DMS 273 treated with DMSO at 0.1 percent for 48 hours (cell line): ENCODE results near the gene C17orf113.
A peak's percentile ranks its signal among the peaks of the same experiment; 100 is the strongest.
"Not testable (repeated sequence)": the region's sequence is repeated elsewhere in the genome, so short reads cannot be mapped to it uniquely, and the experiment has no call there.

ENCODE experiments used
- DNase-seq: peaks from one replicate; lab custom pipeline; 2025; lab: John Stamatoyannopoulos, UW

The C17orf113 gene

GRCh38 chr17:42016941-42017865 lies 33.2 kb downstream of the C17orf113 start, which contains the start of gene DNAJC7:
Gene DNAJC7 (minus strand): TSS chr17:42017439. CDS start chr17:42017416, 23 bp downstream.
- peak; percentile 76 for DNase-seq

GRCh38 chr17:42016411-42016831 lies 34.0 kb downstream of the C17orf113 start:
- no peak for DNase-seq

GRCh38 chr17:42013740-42014139 lies 36.7 kb downstream of the C17orf113 start:
- DNase-seq, result not testable (repeated sequence)

GRCh38 chr17:42012363-42012762 lies 38.0 kb downstream of the C17orf113 start:
- not testable (repeated sequence) for DNase-seq

- DNase-seq, result no peak
Observed at GRCh38 chr17:42010898-42011516, 39.4 kb downstream of the C17orf113 start.

GRCh38 chr17:42010266-42010680 lies 40.1 kb downstream of the C17orf113 start:
- not testable (repeated sequence) for DNase-seq

- DNase-seq, result no peak
Observed at GRCh38 chr17:42009170-42009569, 41.2 kb downstream of the C17orf113 start.

- DNase-seq, result no peak
Observed at GRCh38 chr17:42005166-42005565, 45.2 kb downstream of the C17orf113 start.

GRCh38 chr17:42002792-42003301 lies 47.6 kb downstream of the C17orf113 start:
- DNase-seq, result no peak

- DNase-seq, result no peak
Observed at GRCh38 chr17:42002175-42002791, 48.1 kb downstream of the C17orf113 start.

GRCh38 chr17:42001729-42002128 lies 48.7 kb downstream of the C17orf113 start:
- DNase-seq, result no peak

- DNase-seq, result no peak
Observed at GRCh38 chr17:42000413-42001133, 49.8 kb downstream of the C17orf113 start.

- DNase-seq, result no peak
Observed at GRCh38 chr17:41998497-41998896, 51.9 kb downstream of the C17orf113 start.

- DNase-seq, result no peak
Observed at GRCh38 chr17:41996855-41997164, 53.6 kb downstream of the C17orf113 start.

GRCh38 chr17:41992576-41992975 lies 57.8 kb downstream of the C17orf113 start:
- no peak for DNase-seq

GRCh38 chr17:41989702-41990419 lies 60.5 kb downstream of the C17orf113 start:
- DNase-seq, result no peak

- no peak for DNase-seq
Observed at GRCh38 chr17:41988418-41988817, 62.0 kb downstream of the C17orf113 start.
